HepG2 (cell line): ENCODE measurements around the gene IGHMBP2.

Experiments used
- AFF4 ChIP-seq: sonication (generic); formaldehyde crosslinking; IDR thresholded peaks from 2 replicates; pipeline ENCODE4 v1.4.0; 2020; ENCODE audit warnings: missing genetic modification reagents
- ATF3 ChIP-seq: sonication (generic); formaldehyde crosslinking; IDR thresholded peaks from 2 replicates; pipeline ENCODE4 v1.4.0; 2020; ENCODE audit warnings: missing genetic modification reagents
- CTCF ChIP-seq: sonication (generic); formaldehyde crosslinking; IDR thresholded peaks from 2 replicates; pipeline ENCODE4 v1.5.0; 2020; ENCODE audit warnings: mild to moderate bottlenecking, missing genetic modification reagents, moderate library complexity
- FOXM1 ChIP-seq: sonication (generic); formaldehyde crosslinking; IDR thresholded peaks from 2 replicates; pipeline ENCODE4 v1.5.0; 2020; ENCODE audit warnings: missing genetic modification reagents
- HNF1A ChIP-seq, 2 experiments: sonication (generic) in 1 of 2; formaldehyde crosslinking in 1 of 2; IDR thresholded peaks; 2 replicates each; pipeline versions ENCODE4 v1.4.0 to v1.6.1; 2016 to 2020; ENCODE audit warnings: borderline replicate concordance in 1 of 2, low read depth in 1 of 2, mild to moderate bottlenecking in 1 of 2, missing genetic modification reagents in 1 of 2
- NFKBIZ ChIP-seq: IDR thresholded peaks from 2 replicates; pipeline ENCODE4 v1.6.1; 2018; ENCODE audit warnings: missing genetic modification reagents, missing compliant biosample characterization
- PHF20 ChIP-seq: sonication (generic); formaldehyde crosslinking; IDR thresholded peaks from 2 replicates; pipeline ENCODE4 v1.5.0; 2020; ENCODE audit warnings: mild to moderate bottlenecking, missing genetic modification reagents
- RARA ChIP-seq: IDR thresholded peaks from 2 replicates; pipeline ENCODE4 v1.6.1; 2016; ENCODE audit warnings: missing genetic modification reagents, missing compliant biosample characterization
- SALL2 ChIP-seq: sonication (generic); formaldehyde crosslinking; IDR thresholded peaks from 2 replicates; pipeline ENCODE4 v1.8.1; 2023; ENCODE audit warnings: mild to moderate bottlenecking, missing genetic modification reagents, inconsistent platforms
- YEATS4 ChIP-seq: sonication (generic); formaldehyde crosslinking; IDR thresholded peaks from 2 replicates; pipeline ENCODE4 v1.4.0; 2020; ENCODE audit warnings: missing genetic modification reagents, borderline replicate concordance
- ZNF138 ChIP-seq: sonication (generic); formaldehyde crosslinking; IDR thresholded peaks from 2 replicates; pipeline ENCODE4 v1.5.0; 2020; ENCODE audit warnings: mild to moderate bottlenecking, low read depth, missing genetic modification reagents
- ZNF510 ChIP-seq: sonication (generic); formaldehyde crosslinking; IDR thresholded peaks from 2 replicates; pipeline ENCODE4 v1.4.0; 2020; ENCODE audit warnings: low read depth, mild to moderate bottlenecking, missing genetic modification reagents
- ZNF776 ChIP-seq: sonication (generic); formaldehyde crosslinking; IDR thresholded peaks from 2 replicates; pipeline ENCODE4 v1.4.0; 2020; ENCODE audit warnings: mild to moderate bottlenecking, missing genetic modification reagents

- no peak for TF ChIP-seq ZNF510 (CRISPR knock-in tag)
- TF ChIP-seq RARA (CRISPR knock-in tag) = no peak
- TF ChIP-seq SALL2 (CRISPR knock-in tag) = no peak
- TF ChIP-seq CTCF (CRISPR knock-in tag) = no peak
- no peak for TF ChIP-seq NFKBIZ (CRISPR knock-in tag)
- no peak for TF ChIP-seq FOXM1
- TF ChIP-seq ATF3 (CRISPR knock-in tag) = no peak
- no peak for TF ChIP-seq YEATS4 (CRISPR knock-in tag)
- no peak for TF ChIP-seq ZNF776 (CRISPR knock-in tag)
- no peak for TF ChIP-seq HNF1A (IDR thresholded peaks at IDR 0.05; ENCODE audit: low read depth)
- TF ChIP-seq HNF1A (CRISPR knock-in tag; IDR thresholded peaks at IDR 0.05; ENCODE audit: borderline replicate concordance) = no peak
- no peak for TF ChIP-seq PHF20 (CRISPR knock-in tag)
- TF ChIP-seq AFF4 = no peak
- TF ChIP-seq ZNF138 = no peak
Measured at GRCh38 chr11:68934321-68934645, 30.6 kb downstream of the IGHMBP2 start.
